GM19324 (cell line): ENCODE results near the gene RDH11.
"Not testable (repeated sequence)": the region's sequence is repeated elsewhere in the genome, so short reads cannot be mapped to it uniquely, and the experiment has no call there.

Experiments used
- ATAC-seq: cut with Tn5 transposase; IDR thresholded peaks from one replicate; pipeline ENCODE4 v1.9.1; 2021; ENCODE audit warnings: mild to moderate bottlenecking, moderate library complexity; ENCODE audit not compliant: unreplicated experiment, low FRiP score

RDH11 gene

GRCh38 chr14:67695394-67695949, at the start of gene RDH11:
Gene RDH11, minus strand, starts transcription at chr14:67695764. Its CDS starts 61 bp downstream, at chr14:67695703.
- ATAC-seq = peak; percentile 81

GRCh38 chr14:67744046-67744445, 48.5 kb upstream of the RDH11 start:
- no peak for ATAC-seq

- no peak for ATAC-seq
Observed at GRCh38 chr14:67738740-67739504, 43.4 kb upstream of the RDH11 start.

DNA sequence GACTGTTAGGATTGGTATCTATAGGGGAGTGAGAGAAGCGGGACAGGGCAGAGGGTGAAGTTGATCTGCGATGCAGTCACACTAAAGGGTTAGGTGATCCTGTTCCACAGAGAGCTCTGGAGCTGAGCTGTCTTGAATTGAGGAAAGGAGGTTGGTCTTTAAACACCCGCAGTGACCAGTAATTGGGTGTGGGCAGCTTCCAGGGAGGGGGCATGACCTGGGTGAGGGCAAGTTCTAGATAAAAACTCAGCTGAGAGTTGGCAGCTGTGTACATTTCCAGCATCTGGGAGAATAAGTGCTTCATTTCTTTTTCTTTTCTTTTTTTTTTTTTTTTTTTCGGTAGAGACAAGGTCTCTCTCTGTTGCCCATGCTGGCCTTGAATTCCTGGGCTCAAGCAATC, 41.2 kb upstream of the RDH11 start:
- ATAC-seq = no peak

DNA sequence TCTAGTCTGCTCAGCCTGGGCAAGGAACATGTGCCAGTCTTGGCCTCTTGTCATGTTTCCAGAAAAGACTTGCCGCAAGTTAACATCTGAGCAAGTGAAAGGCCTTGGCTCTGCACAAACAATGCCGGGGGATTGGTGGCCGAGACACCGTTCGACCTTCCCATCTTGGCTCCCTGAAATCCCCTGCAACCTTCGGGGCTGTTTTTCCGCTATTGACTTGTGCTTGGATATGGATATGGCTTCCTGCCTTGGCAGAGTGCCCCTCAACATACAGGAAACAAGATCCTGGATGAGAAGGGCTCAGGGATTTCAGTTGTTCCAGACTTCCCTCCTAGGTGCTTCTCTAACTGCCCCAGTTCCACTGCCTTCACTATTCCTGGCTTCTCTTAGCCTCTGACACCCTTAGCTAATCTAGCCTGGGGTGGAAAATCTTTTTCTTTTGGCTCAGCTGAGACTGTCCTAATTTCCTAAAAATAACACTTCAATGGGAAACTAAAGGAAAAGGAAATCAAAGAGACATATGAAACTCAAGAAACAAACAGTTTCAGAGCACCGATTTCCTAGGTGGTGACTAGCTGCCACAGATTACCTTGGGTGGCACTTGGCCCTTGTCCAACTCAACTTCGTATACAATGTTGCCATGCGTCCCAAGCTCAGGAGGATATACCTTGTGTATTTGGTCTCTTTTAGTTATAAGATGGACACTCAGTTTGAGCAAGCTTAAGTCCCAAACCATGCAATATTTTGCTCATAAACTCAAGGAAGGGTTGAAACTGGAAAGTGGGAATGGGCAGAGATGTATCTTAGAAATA, 40.0 kb upstream of the RDH11 start:
- ATAC-seq = no peak

DNA sequence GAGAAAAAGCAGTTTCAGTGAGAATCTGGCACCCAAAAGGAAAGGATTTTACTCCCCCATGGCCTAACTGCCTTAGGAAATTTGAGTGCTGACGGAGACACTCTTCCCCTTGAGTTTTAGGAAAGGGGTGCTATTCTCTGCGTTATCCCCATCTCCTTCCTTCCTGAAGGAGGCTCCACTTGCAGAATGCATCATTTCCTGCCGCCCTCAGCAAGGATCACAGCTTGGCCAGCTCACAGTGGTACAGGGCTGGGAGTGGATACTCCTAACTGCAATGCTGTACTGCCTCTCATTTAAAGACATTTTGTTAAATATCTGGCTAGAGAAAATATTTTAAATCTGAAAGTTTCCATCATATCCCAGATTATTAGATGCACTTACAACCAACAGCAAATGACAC, 39.1 kb upstream of the RDH11 start:
- ATAC-seq = no peak

- no peak for ATAC-seq
Observed at GRCh38 chr14:67733616-67734015, 38.1 kb upstream of the RDH11 start.

GRCh38 chr14:67729072-67729885, 33.7 kb upstream of the RDH11 start:
- no peak for ATAC-seq

GRCh38 chr14:67728258-67728657, 32.7 kb upstream of the RDH11 start:
- no peak for ATAC-seq

DNA sequence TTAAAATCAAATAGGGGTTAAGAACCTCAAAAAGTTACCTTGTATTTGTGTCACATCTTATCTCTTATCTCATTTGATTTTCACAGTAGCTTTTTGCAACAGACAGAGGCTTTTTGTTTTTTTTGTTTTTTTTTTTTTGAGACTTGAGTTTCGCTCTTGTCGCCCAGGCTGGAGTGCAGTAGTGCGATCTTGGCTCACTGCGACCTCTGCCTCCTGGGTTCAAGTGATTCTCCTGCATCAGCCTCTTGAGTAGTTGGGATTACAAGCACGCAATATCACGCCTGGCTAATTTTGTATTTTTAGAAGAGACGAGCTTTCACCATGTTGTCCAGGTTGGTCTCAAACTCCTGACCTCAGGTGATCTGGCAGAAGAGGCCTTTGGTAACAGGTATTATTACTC, 31.8 kb upstream of the RDH11 start:
- no peak for ATAC-seq

- ATAC-seq = no peak
Observed at GRCh38 chr14:67725171-67725570, 29.6 kb upstream of the RDH11 start.

DNA sequence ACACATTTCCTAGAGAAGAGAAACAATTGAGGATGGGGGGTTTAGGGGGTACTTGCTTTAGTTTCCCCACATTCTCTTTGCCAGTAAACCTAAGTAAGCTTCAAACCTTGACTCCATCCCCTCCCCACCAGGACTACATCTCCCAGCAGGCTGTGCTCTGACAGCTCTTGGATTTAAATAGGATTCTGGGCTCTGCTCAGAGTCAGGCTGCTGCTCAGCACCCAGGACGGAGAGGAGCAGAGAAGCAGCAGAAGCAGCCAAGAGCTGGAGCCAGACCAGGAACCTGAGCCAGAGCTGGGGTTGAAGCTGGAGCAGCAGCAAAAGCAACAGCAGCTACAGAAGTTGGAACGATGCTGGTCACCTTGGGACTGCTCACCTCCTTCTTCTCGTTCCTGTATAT, 26.7 kb upstream of the RDH11 start:
- no peak for ATAC-seq

DNA sequence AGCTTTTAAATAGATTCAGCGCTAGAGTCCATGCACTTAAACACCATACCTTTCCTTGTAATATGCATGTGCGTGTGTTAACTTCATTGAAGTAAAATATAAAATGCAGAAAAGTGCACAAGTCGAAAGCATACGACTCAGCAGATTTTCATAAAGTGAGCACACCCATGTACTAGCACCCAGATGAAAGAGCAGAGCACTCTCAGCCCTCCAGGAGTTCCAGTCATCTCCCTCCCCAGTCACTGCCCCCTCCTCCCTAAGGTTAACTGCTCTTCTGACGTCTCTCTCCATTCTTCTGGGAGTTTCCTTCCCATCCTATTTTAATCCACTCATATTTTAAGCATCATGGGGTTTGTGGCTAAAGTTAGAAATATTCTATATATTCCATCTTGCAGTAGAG, 26.3 kb upstream of the RDH11 start:
- no peak for ATAC-seq

GRCh38 chr14:67719866-67720265, 24.3 kb upstream of the RDH11 start:
- ATAC-seq = no peak

DNA sequence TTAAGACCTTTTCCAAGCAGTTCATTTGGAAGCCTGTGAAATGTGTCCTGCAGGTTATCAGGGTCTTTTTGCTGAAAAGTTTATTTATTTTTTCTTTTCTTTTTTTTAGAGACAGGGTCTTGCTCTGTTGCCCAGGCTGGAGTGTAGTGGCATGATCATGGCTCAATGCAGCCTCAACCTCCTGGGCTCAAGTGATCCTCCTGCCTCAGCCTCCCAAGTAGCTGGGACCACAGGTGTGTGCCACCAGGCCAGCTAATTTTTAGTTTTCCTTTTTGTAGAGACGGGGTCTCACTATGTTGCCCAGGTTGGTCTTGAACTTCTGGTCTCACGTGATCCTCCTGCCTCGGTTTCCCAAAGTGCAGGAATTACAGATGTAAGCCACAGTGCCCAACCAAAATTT, 23.8 kb upstream of the RDH11 start:
- not testable (repeated sequence) for ATAC-seq

DNA sequence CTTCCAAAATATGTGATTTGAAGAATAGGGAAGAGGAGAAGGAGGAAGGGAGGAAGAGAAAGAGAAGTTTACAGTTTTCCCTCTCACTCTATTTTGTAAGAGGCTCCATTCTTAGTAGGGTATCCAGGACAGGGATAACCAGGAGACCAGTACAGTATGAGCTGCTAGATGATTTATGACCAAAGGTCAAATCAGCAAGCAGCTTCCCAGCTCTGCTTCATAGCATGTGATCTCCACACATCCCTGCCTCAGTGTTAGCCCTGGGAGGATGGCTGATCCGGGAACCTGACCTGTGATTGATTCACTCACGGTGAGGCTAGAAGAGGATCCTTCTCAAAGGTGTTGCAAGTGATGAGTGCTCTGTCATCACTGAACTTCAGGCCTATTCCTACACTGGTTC, 22.7 kb upstream of the RDH11 start:
- ATAC-seq = no peak

DNA sequence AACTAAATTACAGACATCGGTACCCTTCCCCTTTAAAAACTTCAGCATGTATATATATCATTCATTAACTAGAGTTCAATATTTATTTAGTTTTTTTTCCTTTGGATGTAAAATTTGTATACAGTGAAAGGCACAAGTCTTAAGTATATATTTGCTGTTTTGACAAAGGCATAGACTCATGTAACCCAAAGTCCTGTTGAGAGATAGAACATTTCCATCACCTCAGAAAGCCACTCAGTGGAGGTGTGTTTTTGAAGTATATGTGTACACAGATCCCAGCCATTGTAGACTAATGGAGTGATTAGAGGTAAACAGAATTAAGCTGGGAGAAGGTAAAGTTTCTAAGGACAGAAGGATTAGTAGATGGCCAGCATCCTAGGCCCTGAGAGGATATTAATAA, 21.5 kb upstream of the RDH11 start:
- ATAC-seq = no peak

DNA sequence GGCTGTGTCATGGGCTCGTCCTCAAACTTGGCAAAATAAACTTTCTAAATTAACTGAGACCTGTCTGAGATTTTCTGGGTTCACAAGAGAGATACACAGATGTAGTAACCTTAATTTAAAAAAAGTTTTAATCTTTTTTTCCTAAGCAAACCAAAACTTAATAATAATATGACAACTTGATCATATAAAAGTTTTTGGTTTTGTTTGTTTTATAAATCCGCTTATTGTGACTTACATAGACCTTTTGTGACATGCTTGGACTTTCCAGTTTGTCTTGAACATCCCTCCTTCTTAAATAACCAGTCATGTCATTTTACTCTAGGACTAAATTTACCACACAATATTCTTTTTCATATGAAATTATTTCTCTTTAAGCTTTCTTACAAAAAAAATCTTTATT, 14.6 kb upstream of the RDH11 start:
- ATAC-seq = no peak

DNA sequence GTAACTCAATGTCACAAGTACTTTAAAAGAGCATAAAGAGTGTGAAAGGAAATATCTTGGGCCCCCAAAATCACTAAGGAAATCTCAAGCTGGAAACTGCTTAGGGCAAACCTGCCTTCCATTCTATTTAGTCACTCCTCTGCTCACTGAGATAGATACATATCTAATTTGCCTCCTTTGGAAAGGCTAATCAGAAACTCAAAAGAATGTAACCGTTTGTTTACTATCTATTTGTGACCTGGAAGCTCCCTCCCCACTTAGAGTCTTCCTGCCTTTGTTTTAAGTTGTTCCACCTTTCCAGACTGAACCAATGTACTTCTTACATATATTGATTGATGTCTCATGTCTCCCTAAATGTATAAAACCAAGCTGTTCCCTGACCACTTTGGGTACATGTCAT, 14.2 kb upstream of the RDH11 start:
- not testable (repeated sequence) for ATAC-seq

GRCh38 chr14:67709346-67709745, 13.8 kb upstream of the RDH11 start:
- ATAC-seq = not testable (repeated sequence)

GRCh38 chr14:67705211-67705610, 9.6 kb upstream of the RDH11 start:
- ATAC-seq = no peak
